Trophoblast cell (in vitro differentiated cells and primary cell): ENCODE data around the gene F2RL2.

Source experiments
- DNase-seq, 2 donors: peaks; one replicate each; pipeline ENCODE4 v3.0.0-alpha.2; 2016
- H2AFZ ChIP-seq: 2 replicates; pipeline ENCODE4 v1.6.1; 2013; ENCODE audit warnings: low read length, moderate library complexity, mild to moderate bottlenecking; ENCODE audit not compliant: insufficient read depth, poor library complexity
- H2AK5ac ChIP-seq: 2 replicates; pipeline ENCODE4 v1.6.1; 2013; ENCODE audit warnings: mild to moderate bottlenecking, low read length
- H2BK120ac ChIP-seq: 2 replicates; pipeline ENCODE4 v1.6.1; 2013; ENCODE audit warnings: low read length, mild to moderate bottlenecking, moderate library complexity; ENCODE audit not compliant: insufficient read depth, poor library complexity
- H2BK12ac ChIP-seq: 2 replicates; pipeline ENCODE4 v1.6.1; 2013; ENCODE audit warnings: mild to moderate bottlenecking, low read length, moderate library complexity
- H2BK5ac ChIP-seq: 2 replicates; pipeline ENCODE4 v1.6.1; 2013; ENCODE audit warnings: low read length, low read depth, moderate library complexity, mild to moderate bottlenecking; ENCODE audit not compliant: poor library complexity
- H3K14ac ChIP-seq: 2 replicates; pipeline ENCODE4 v1.6.1; 2013; ENCODE audit warnings: mild to moderate bottlenecking, low read length
- H3K18ac ChIP-seq: 2 replicates; pipeline ENCODE4 v1.6.1; 2013; ENCODE audit warnings: mild to moderate bottlenecking, low read length
- H3K23ac ChIP-seq: 2 replicates; pipeline ENCODE4 v1.6.1; 2013; ENCODE audit warnings: low read length
- H3K27ac ChIP-seq: 2 replicates; pipeline ENCODE4 v1.5.1; 2013; ENCODE audit warnings: low read depth, mild to moderate bottlenecking, inconsistent platforms, low read length, moderate library complexity
- H3K27me3 ChIP-seq: 2 replicates; pipeline ENCODE4 v1.6.1; 2013; ENCODE audit warnings: inconsistent platforms, mild to moderate bottlenecking, low read length, moderate library complexity; ENCODE audit not compliant: insufficient read depth
- H3K36me3 ChIP-seq, 2 experiments: 1 replicate in 1 of 2; 2 replicates in 1 of 2; pipeline ENCODE4 v1.6.1; 2013; ENCODE audit warnings: low read length in 2 of 2, mild to moderate bottlenecking in 2 of 2, moderate library complexity in 1 of 2; ENCODE audit not compliant: insufficient read depth in 2 of 2, control insufficient read depth in 1 of 2
- H3K4ac ChIP-seq: 2 replicates; pipeline ENCODE4 v1.6.1; 2013; ENCODE audit warnings: low read depth, mild to moderate bottlenecking, low read length, moderate library complexity
- H3K4me1 ChIP-seq, 2 experiments: 1 replicate in 1 of 2; 2 replicates in 1 of 2; pipeline ENCODE4 v1.6.1; 2013; ENCODE audit warnings: low read length in 2 of 2, mild to moderate bottlenecking in 2 of 2, moderate library complexity in 1 of 2; ENCODE audit not compliant: insufficient read depth in 2 of 2, control insufficient read depth in 1 of 2
- H3K4me2 ChIP-seq: 2 replicates; pipeline ENCODE4 v1.6.1; 2013; ENCODE audit warnings: inconsistent platforms, mild to moderate bottlenecking, low read length, moderate library complexity
- H3K4me3 ChIP-seq: 2 replicates; pipeline ENCODE4 v1.5.1; 2013; ENCODE audit warnings: mild to moderate bottlenecking, low read depth, low read length, inconsistent platforms
- H3K79me1 ChIP-seq: one replicate; pipeline ENCODE4 v1.6.1; 2013; ENCODE audit warnings: low read length
- H3K79me2 ChIP-seq: 2 replicates; pipeline ENCODE4 v1.6.1; 2013; ENCODE audit warnings: low read length, mild to moderate bottlenecking; ENCODE audit not compliant: control insufficient read depth, insufficient read depth, poor library complexity
- H3K9ac ChIP-seq: 2 replicates; pipeline ENCODE4 v1.6.1; 2013; ENCODE audit warnings: mild to moderate bottlenecking, low read length
- H3K9me3 ChIP-seq: 2 replicates; pipeline ENCODE4 v1.6.1; 2013; ENCODE audit warnings: low read depth, mild to moderate bottlenecking, control low read depth, inconsistent platforms, low read length; ENCODE audit not compliant: insufficient read depth
- H4K12ac ChIP-seq: 2 replicates; pipeline ENCODE4 v1.6.1; 2013; ENCODE audit warnings: low read depth, mild to moderate bottlenecking, low read length, moderate library complexity
- H4K8ac ChIP-seq: 2 replicates; pipeline ENCODE4 v1.6.1; 2013; ENCODE audit warnings: low read depth, mild to moderate bottlenecking, low read length, moderate library complexity
- H4K91ac ChIP-seq: one replicate; pipeline ENCODE4 v1.6.1; 2013; ENCODE audit warnings: low read depth, mild to moderate bottlenecking, low read length, moderate library complexity
- WGBS: extraction: QIAGEN DNeasy Blood & Tissue Kit; methylation state at CpG from one replicate; pipeline ENCODE4 v1.1.7; 2013; ENCODE audit warnings: missing lambda C conversion rate; ENCODE audit not compliant: insufficient read length, insufficient coverage; ENCODE audit errors: extremely low coverage; 5-methylcytosine and 5-hydroxymethylcytosine counted together

Gene F2RL2

GRCh38 chr5:76638479-76638878 lies 15.3 kb upstream of the F2RL2 start:
- Histone ChIP-seq H2BK120ac (no peak overlapping the region), H3K36me3 (no peaks in the 10 kb centered on the region), H3K9ac (no peak overlapping the region), H3K4me3 (no peak overlapping the region), H3K27me3 (no peaks in the 10 kb centered on the region), H4K91ac (no peak overlapping the region), H3K79me2 (no peaks in the 10 kb centered on the region), H2AK5ac (no peak overlapping the region), H4K12ac (no peak overlapping the region), H3K14ac (no peak overlapping the region), H2AFZ (no peak overlapping the region), H3K4me1 (no peaks in the 10 kb centered on the region), H2BK5ac (no peak overlapping the region), H3K4me2 (no peak overlapping the region), H3K79me1 (no peaks in the 10 kb centered on the region), H3K4ac (no peak overlapping the region), H3K9me3 (no peaks in the 10 kb centered on the region), H3K18ac (no peak overlapping the region), H4K8ac (no peak overlapping the region), H3K27ac (no peak overlapping the region), H2BK12ac (no peak overlapping the region), H3K23ac (no peak overlapping the region)
- WGBS: no CpG with 5 or more reads among the region's 1 CpG
- DNase-seq: peak in 1 of 2 donors; percentile 62

- H3K79me2 ChIP-seq: no peaks in the 10 kb centered on the region
- WGBS: no CpG with 5 or more reads among the region's 2 CpGs
- H3K4ac ChIP-seq: no peak overlapping the region
- H3K4me3 ChIP-seq: no peak overlapping the region
- H3K14ac ChIP-seq: no peak overlapping the region
- no peak overlapping the region for H2AFZ ChIP-seq
- no peak overlapping the region for H4K12ac ChIP-seq
- H2AK5ac ChIP-seq: no peak overlapping the region
- H3K36me3 ChIP-seq: no peaks in the 10 kb centered on the region
- no peak overlapping the region for H3K27ac ChIP-seq
- H3K18ac ChIP-seq: no peak overlapping the region
- H3K23ac ChIP-seq: no peak overlapping the region
- no peak overlapping the region for H4K91ac ChIP-seq
- no peak overlapping the region for H4K8ac ChIP-seq
- no peak overlapping the region for H3K9ac ChIP-seq
- no peaks in the 10 kb centered on the region for H3K79me1 ChIP-seq
- H3K4me2 ChIP-seq: no peak overlapping the region
- H2BK12ac ChIP-seq: no peak overlapping the region
- no peak for DNase-seq
- no peaks in the 10 kb centered on the region for H3K9me3 ChIP-seq
- no peak overlapping the region for H2BK5ac ChIP-seq
- H2BK120ac ChIP-seq: no peak overlapping the region
- H3K4me1 ChIP-seq: no peaks in the 10 kb centered on the region
- no peaks in the 10 kb centered on the region for H3K27me3 ChIP-seq
Measured at GRCh38 chr5:76637490-76637889, 14.3 kb upstream of the F2RL2 start.

GRCh38 chr5:76634661-76635060 lies 11.5 kb upstream of the F2RL2 start:
- H2BK12ac ChIP-seq: no peak overlapping the region

GRCh38 chr5:76626738-76627137 lies 3.5 kb upstream of the F2RL2 start:
- no peak overlapping the region for H3K4me3 ChIP-seq
- no peaks in the 10 kb centered on the region for H3K27me3 ChIP-seq
- H3K4me1 ChIP-seq: no peaks in the 10 kb centered on the region
- no CpG with 5 or more reads among the region's 6 CpGs for WGBS
- no peak overlapping the region for H2BK120ac ChIP-seq
- no peak overlapping the region for H2BK5ac ChIP-seq
- H3K27ac ChIP-seq: no peak overlapping the region
- no peak overlapping the region for H2AK5ac ChIP-seq
- no peak overlapping the region for H3K18ac ChIP-seq
- H3K4me2 ChIP-seq: no peak overlapping the region
- H3K9ac ChIP-seq: no peak overlapping the region
- H3K79me2 ChIP-seq: no peaks in the 10 kb centered on the region
- no peaks in the 10 kb centered on the region for H3K79me1 ChIP-seq
- DNase-seq: no peak
- H2BK12ac ChIP-seq: no peak overlapping the region
- H3K14ac ChIP-seq: no peak overlapping the region
- no peaks in the 10 kb centered on the region for H3K9me3 ChIP-seq
- H3K23ac ChIP-seq: no peak overlapping the region
- H4K8ac ChIP-seq: no peak overlapping the region
- H4K91ac ChIP-seq: no peak overlapping the region
- H3K4ac ChIP-seq: no peak overlapping the region
- no peak overlapping the region for H2AFZ ChIP-seq
- no peaks in the 10 kb centered on the region for H3K36me3 ChIP-seq
- no peak overlapping the region for H4K12ac ChIP-seq

More at GRCh38 chr5:76634661-76635060, 11.5 kb upstream of the F2RL2 start:
- Histone ChIP-seq H4K12ac (no peak overlapping the region), H3K36me3 (no peaks in the 10 kb centered on the region), H3K27ac (no peak overlapping the region), H3K4me2 (no peak overlapping the region), H3K27me3 (no peaks in the 10 kb centered on the region), H3K23ac (no peak overlapping the region), H2BK120ac (no peak overlapping the region), H2AK5ac (no peak overlapping the region), H3K4me1 (no peaks in the 10 kb centered on the region), H3K4ac (no peak overlapping the region), H3K9me3 (no peaks in the 10 kb centered on the region), H2BK5ac (no peak overlapping the region), H4K8ac (no peak overlapping the region), H3K18ac (no peak overlapping the region), H2AFZ (no peak overlapping the region), H3K4me3 (no peak overlapping the region), H3K79me2 (no peaks in the 10 kb centered on the region), H4K91ac (no peak overlapping the region), H3K14ac (no peak overlapping the region), H3K79me1 (no peaks in the 10 kb centered on the region), H3K9ac (no peak overlapping the region)
- no peak for DNase-seq
- WGBS: no CpG with 5 or more reads among the region's 4 CpGs
